Measurements from ENCODE around the gene PTPN13. TPM values are rescaled to one million over a fixed set of nuclear protein-coding genes. Genes with fewer than 3 reads are reported as not detected.
"Not testable (repeated sequence)": the region's sequence is repeated elsewhere in the genome, so short reads cannot be mapped to it uniquely, and the experiment has no call there.

PTPN13 gene
- total RNA-seq, 1 donor from 2014 or later = 78.6 TPM

DNA sequence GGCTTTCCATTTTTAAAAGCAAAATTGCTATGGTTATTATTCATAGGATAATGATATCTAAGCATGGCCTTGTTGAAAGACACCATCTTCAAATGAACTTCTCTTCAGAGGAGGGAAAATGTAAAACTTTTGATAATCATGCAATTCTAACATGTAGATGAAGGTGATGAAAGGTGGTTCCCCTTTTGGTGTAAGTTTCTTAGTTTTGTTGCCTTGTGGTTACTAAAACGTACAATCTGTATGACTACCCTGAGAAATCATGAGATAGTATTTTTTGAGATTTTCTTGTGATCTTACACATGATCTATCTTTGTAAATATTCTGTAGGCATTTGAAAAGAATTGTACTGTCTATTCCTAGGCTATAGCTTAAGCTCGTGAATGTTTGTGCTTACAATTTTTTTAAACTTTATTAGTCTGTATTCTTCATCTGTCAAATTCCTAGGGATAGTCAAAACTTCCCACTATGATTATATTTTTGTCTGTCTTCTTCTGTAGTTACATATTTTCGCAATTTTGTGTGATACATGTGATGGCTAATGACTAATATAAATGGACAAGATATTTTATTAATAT lies 47.5 kb downstream of the PTPN13 start:
- DNase-seq = no peak

DNA sequence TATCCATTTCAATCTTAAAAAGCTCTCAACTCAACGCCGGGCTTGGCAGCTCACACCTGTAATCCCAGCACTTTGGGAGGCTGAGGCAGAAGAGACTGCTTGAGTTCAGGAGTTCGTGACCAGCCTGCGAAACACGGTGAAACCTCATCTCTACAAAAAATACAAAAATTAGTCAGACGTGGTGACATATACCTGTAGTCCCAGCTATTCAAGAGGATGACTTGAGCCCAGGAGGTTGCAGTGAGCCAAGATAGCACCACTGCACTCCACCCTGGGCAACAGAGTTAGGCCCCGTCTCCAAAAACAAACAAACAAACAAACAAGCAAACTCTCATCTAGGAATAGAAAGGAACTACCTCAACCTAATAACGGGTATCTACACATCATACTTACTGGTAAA lies 50.8 kb downstream of the PTPN13 start:
- no peak for DNase-seq

DNA sequence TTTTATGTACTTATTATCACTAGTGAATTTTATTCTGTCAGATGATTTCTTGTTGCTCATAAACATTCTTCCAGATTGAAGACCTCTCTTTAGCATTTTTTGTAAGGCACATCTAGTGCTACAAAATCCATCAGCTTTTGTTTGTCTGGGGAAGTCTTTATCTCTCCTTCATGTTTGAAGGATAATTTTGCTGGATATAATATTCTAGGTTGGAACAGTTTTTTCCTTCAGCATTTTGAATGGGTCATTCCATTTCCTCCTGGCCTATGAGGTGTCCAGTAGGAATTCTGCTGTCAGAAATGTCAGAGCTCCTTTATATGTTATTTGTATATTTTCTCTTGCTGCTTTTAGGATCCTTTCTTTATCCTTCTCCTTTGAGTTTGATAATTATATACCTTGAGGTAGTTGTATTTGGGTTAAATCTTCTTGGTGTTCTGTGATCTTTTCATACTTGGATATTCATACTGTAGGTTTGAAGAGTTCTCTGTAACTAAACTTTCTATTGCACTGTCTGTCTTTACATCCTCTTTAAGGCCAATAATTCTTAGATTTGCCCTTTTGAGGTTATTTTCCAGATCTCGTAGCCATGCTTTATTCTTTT lies 58.3 kb downstream of the PTPN13 start:
- no peak for DNase-seq

DNA sequence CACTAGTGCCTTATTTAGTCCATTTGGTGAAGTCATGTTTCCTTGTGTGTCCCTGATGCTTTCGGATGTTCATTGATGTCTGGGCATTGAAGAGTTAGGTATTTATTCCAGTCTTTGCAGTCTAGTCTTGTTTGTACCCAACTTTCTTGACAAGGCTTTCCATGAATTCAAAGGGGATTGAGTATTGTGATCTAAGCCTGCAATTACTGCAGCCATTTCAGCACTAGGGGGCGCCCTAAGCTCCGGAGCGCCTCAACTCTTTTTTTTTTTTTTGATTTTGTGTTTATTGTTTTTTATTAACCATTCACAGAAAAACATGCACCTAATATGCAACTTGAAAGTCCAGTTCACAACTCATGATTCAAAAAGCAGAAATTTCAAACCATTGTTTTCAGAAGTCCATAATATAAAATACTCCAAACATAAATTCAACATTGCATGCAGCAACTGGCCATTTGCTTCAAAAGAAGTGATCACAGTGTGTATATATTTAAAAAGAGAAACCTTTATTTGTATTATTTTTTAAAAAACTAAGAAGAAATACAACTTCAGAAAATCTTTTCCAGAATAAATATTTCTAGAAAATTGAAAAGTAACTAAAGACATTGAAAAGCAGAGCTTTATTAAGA lies 59.2 kb downstream of the PTPN13 start:
- no peak for DNase-seq

DNA sequence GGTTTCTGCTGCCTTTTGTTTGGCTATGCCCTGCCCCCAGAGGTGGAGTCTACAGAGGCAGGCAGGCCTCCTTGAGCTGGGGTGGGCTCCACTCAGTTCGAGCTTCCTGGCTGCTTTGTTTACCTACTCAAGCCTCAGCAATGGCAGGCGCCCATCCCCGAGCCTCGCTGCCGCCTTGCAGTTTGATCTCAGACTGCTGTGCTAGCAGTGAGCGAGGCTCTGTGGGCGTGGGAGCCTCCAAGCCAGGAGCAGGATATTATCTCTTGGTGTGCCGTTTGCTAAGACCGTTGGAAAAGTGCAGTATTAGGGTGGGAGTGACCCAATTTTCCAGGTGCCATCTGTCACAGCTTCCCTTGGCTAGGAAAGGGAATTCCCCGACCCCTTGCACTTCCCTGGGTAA lies 62.7 kb downstream of the PTPN13 start:
- not testable (repeated sequence) for DNase-seq

DNA sequence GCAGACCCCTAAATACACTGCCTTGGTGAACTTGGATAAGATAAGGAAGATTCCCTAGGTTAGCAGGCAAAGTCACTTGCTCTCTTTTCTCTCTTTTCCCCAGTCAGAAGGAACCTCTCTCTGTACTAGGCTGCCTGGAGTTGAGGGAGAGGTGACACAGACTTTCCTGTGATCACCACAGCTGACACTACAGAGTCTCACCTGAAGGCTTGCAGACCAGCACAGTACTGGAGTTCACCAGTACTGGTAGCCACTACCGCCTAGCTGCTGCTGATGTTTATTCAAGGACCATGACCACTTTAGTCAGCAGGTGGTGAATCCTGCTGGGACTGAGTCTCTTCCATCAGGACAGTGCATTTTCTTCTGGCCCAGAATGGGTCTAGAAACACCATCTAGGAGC lies 63.3 kb downstream of the PTPN13 start:
- no peak for DNase-seq

DNA sequence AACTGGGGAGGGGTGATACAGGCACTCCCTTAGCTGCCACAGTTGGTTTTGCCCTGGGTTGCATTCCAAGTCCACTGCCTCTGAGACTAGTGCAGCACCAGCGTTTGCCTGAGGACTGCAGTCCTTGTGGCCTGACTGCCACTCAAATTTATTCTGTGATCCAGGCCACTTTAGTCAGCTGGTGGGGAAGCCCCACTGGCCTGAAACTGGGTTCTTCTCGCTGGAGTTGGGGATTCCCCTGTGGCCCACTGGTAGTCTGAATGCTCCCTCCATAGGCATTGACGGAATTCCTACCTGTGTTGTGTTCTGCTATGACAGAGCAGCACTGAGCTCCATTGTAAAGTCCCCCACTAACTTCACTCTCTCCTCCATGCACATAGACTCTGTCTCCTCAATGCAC lies 63.8 kb downstream of the PTPN13 start:
- DNase-seq = no peak

DNA sequence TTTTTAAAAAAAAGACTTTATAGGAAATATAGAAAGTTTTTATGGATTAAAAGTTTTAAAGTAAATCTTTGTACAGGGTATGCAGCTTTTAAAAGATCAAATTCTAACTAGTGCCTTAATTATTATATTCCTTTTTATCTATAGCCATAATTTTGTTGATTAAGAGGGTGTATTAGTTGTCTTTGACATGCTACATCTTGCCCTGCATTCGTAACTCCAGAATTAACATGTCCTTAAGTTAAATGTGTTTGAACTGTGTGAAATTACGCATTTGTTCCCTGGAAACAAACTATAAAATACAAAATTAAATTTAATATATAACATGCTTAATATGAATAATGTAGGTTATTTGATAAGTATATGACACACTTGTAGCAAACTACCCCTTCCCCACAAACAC lies 66.3 kb downstream of the PTPN13 start:
- no peak for DNase-seq

DNA sequence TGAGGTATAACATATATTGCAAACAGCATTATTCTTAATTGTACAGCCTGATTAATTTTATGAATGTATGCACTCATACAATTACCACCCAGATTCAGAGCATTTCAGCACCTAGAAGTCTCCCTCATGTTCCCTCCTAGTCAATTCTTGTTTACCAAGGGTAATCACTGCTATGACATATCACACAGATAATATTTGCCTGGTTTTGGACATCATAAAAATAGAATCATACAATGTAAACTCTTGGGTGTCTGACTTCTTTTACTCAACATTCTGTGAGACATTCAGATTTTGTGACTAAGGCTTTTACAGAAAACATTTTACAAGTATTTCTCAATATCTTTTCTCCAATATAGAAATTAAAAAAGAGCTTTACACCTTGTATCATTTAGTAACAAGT lies 66.9 kb downstream of the PTPN13 start:
- no peak for DNase-seq

DNA sequence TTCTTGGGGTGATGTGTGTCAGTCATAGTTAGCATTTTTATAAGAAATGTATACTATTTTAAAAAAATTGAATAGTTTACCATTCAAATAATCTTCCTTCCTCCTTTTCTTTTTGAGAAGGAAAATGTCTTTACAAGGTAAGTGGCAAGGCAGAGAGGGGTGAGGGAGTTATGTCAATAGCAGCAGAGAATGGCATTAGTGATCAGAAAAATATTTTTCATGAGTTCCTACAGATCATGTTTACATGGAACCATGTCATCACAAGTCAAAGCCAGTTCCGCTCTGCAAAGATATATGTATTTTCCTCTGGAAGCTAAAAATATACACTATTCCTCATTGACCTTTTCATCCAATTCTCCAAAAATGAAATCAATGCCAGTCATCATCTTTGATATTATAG lies 67.3 kb downstream of the PTPN13 start:
- DNase-seq = no peak

DNA sequence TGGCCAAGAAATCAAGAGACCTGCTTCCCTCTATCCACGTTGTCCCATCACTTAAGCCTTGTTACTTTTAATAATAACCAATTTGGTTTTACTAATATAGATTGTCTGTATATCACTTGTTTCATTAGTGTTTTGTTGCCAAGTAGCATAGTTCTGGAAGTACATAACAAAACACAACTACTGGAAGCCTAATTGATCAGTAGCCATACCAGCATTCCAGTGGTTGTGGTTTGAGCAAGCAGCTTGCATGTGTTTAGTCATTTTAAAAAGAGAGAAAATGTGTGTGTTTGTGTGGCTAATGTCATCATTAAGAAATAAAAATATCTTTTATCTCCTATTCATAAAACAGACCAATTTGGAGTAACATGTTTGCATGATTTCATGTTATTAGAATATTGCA lies 70.8 kb downstream of the PTPN13 start:
- DNase-seq = no peak

DNA sequence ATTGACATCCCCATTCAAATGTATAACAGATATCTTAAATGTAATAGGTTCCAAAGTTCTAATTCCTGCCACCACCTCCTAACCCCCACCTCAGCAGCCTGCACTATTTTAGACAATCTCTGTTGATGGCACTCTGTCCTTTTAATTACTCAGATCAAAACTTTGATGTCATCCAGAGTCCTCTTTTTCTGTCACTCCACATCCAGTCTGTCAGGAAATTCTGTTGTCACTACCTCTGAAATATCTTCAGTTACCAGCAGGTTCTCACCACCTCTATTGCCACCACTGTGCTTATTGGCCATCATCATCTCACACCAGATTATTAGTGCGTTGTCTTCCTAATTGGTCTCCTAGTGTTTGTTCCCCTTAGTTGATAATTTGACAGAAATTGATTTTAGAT lies 76.2 kb downstream of the PTPN13 start:
- no peak for DNase-seq

DNA sequence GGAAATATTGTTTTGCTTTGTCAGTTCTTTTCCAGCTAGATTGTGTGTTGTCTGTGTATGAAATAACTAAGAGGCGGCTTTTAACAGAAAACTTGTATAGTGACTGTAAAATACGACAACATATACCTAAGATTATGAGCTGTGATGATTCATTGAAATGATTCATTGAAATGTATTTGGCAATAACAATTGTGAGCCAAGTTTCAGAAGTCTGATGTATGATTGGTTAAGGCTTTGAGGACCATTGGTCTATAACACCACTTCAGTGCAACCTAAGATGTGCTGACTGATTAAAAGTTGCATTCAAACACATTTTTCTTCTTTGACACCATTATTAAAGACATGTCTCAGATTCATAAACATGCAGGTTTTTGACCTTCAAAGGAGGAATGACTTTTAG lies 76.6 kb downstream of the PTPN13 start:
- DNase-seq = no peak

DNA sequence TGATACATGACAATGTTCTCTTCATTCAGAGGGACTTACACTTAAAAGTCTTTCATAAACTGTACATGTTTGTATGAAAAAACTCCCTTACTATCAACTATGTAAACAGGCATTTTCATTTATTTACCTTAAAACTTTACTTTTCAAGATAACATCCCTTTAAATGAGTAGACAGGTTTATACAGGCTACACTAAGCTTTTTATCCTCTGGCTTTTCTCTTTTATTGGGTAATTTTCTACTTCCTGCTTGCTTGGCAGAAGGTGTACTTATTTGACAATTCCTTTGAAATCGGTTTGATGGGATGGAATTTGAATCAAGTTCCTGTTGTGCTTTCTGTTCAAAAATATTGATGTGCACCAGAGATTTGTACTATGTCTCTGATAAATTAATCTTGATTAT lies 81.4 kb downstream of the PTPN13 start:
- no peak for DNase-seq

DNA sequence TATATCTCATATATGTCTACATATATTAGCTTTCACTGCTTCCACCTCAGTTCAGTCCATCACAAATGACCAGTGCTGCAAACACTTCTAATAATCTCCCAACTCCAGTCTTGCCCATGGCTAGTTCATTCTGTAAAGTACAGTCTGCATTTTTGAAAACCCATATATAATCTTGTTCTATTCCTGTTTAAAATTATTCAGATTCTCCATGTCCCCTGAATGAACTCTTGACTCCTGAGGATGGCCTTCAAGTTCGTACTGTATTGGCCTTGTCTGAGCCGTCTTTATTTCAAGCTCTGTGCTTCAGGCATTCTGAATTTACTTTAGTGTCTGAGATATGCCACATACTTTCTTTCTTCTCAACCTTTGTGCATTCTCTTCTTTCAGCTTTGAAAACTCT lies 84.7 kb downstream of the PTPN13 start:
- DNase-seq = no peak

DNA sequence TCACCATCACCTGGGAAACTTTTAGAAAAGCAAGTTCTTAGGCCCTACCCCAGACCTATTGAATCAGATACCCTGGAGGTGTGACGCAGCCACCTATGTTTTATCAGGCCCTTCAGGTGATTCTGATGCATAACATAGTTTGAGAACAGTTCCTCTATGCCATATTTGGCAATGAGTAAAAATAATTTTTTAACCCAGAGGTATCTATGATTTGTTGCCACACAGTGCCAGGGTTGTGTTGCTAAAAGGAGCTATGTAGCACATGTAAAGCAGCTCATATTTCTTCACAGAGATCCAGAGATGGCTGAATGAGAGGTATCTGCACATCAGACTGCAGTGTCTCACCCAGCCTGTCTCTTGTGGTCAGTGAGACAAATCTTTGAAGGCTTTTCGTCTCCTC lies 85.3 kb downstream of the PTPN13 start:
- no peak for DNase-seq

DNA sequence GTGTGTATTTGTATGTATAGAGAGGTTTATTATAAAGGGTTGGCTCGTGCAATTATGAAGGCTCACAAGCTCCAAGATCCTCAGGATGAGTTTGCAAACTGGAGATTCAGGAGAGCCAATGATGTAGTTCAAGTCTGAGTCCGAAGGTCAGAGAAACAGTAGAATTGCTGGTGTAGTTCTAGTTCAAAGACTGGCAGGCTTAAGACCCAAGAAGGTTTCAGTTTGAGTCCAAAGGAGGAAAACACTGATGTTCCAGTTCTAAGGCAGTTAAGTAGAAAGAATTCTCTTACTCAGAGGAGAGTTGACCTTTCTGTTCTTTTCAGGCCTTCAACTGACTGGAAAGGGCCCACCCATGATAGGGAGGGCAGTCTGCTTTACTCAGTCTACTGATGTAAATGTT lies 89.1 kb downstream of the PTPN13 start:
- DNase-seq = no peak

DNA sequence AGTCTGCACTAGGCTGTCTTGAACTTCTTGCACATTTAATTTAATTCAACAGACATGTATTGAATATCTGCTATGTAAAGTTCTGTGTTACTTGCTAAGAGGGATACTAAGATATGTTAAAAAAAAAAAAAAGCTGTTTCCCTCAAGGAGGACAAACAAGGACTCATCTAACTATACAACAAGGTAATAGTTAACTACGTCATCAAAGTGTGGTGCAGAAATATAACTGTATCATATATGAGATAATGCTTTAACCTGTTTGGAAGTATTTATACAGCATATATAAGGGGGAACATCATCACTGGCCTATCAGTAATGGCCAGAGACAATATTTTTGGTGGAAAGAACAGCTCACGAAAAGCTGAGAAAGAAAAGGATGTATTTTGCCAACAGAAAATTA lies 89.9 kb downstream of the PTPN13 start:
- no peak for DNase-seq

DNA sequence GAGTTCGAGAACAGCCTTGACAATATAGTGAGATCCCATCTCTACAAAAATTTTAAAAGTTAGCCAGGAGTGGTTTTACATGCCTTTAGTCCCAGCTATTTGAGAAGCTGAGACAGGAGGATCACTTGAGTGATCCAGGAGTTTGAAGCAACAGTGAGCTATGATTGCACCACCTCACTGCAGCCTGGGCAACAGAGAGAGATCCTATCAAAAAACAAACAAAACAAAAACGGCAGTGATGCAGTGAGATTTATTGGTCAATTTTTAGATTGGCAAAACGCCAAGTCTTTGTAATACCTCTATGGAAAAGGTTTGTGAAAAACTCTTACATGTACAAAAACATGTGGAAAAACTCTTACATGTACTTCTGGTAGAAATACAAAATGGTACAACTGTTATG lies 91.3 kb downstream of the PTPN13 start:
- DNase-seq = no peak

DNA sequence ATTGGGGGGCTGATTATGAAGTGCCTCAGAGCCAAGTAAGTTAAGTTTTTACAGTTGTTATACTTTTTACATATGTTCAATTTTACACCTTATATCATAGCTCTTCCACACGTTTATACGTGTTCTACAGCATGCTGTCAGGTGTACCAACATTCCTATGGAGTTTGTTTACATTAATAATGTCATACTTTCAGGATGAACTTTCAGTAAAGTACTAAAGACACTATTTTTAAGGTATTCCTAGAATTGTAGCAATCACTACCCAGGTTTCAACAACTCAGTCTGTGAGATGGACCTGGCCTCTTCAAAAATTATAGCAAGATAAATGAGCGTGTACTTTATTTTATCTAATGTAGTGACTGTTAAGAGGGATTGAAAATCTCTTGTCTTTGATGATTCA lies 92.6 kb downstream of the PTPN13 start:
- no peak for DNase-seq

DNA sequence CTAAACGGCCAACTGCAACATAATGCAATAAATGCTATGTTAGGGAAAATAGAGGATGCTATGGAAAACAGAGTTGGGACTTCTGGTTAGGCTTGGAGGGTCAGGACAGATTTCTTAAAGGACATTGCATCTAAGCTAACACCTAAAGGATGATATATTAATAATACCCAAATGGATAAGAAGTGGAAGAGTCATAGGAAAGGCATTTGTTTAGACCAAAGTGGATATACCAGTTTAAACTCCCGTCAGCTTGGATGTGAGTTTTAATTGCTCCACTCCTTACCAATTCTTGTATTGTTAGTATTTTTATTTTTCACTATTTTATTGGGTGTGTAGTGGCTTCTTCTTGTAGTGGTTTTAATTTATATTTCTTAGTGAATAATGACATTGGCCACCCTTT lies 93.9 kb downstream of the PTPN13 start:
- no peak for DNase-seq

DNA sequence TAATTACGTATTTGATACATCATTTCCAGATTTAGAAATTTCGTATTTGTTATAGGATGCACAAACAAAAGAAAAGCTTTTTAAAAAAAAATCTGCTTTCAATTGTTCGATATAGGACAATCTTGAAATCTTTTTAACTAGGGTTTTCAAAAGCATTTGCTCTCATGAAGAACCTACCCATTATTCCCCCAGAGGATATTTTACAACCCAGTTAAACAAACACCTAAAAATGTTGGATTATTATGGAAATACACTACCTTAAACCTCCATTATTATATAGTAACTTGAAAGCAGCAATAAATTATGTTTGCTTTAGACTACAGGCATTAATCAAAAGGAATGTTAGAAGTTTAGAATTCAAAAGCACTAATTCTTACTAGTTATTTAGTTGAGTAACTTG lies 110.5 kb downstream of the PTPN13 start:
- DNase-seq = no peak

DNA sequence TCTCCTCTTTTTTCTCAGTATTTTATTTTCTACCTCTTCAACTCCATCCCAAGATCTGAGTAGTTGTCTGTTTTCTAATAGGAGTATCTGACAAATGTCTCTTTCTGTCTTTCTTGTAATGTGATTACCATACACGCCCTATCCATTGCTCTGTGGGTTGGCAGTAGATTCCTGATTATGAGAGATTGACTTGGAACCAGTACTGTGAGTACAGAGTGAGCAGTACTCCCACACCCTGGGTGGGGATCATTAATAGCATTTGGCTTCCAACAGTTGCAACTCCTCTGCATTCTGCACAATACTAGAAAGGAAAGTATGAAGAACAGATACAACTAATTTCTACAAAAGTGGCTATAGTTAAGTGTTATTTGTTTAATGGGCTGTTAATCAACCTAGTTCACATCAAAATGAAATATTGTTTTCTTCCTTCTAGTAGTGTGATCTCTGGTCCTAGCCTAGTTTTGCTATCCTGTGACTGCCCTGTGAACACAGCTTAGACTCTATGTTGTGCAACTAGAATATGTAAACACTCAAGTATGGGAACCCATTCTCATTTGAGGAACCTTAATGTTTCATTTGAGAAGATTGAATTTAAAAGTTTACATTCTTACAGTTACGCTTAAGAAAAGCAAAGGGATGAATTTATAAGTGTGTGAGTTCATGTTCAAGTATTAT lies 112.9 kb downstream of the PTPN13 start:
- no peak for DNase-seq

DNA sequence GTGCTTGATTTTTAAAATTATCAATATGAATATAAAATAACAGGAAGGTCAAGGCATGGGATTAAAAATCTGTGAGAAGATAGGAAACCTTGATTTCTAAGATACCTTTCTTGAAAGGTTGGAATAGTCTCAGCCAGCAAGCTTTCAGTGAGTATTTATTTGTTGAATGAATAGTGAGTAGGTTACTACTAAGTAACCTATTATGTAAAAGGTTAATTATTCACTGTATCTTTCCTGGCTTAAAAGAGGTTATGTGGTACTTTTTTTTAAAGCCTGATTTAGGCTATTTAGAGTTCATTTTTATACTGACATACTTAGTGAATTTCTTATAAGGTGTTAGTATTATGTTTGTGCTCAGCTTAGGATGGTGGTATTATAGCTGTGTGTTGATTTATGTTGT lies 123.5 kb downstream of the PTPN13 start:
- no peak for DNase-seq

All from skin of body (tissue), 2 donors.